PFSK-1 (cell line): ENCODE results near the gene GALNT5.

Source experiments
- FOXP2 ChIP-seq: optimal IDR thresholded peaks from 2 replicates; pipeline ENCODE3; 2011; ENCODE audit warnings: borderline replicate concordance, control low read depth, inconsistent platforms; ENCODE audit not compliant: insufficient read depth; ENCODE audit errors: extremely low read length, extremely low read depth
- POLR2AphosphoS5 ChIP-seq: IDR thresholded peaks from 2 replicates; pipeline ENCODE4 v1.6.1; 2012; ENCODE audit warnings: low read depth, mild to moderate bottlenecking, control low read depth, low read length, moderate library complexity
- SIN3A ChIP-seq: IDR thresholded peaks from 2 replicates; pipeline ENCODE4 v1.6.1; 2012; ENCODE audit warnings: mild to moderate bottlenecking, low read length, moderate library complexity, borderline replicate concordance; ENCODE audit not compliant: insufficient read depth
- TAF1 ChIP-seq: IDR thresholded peaks from 2 replicates; pipeline ENCODE4 v1.6.1; 2012; ENCODE audit warnings: low read length, control low read depth, borderline replicate concordance; ENCODE audit not compliant: insufficient read depth
- TF ChIP-seq, protein P1 (sequence below), 2 experiments: IDR thresholded peaks; 2 replicates each; pipeline versions ENCODE4 v1.6.1 to v1.8.0; 2011 to 2012; ENCODE audit warnings: low read depth in 2 of 2, low read length in 2 of 2, control low read depth in 1 of 2, inconsistent platforms in 1 of 2, mild to moderate bottlenecking in 1 of 2, moderate library complexity in 1 of 2; ENCODE audit not compliant: insufficient read depth in 1 of 2

DNA sequence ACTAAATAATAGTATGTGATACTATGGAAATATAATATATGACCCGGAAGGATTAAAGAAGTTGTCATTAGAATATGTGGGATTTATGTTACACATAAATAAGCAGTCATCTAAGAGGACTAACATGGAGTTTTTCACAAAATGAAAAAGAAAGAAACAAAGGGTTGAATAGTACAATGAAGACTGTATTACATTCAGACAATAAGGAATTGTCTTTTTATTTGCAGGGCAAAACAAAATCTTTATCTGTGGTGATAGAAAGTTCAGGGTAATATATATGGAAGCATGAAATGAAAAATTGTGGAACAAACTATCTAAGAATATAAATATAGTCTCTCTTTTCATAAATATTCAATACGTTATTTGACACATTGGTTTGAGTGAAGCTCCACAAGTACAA lies 62.3 kb downstream of the GALNT5 start:
- TF ChIP-seq, protein P1, sequence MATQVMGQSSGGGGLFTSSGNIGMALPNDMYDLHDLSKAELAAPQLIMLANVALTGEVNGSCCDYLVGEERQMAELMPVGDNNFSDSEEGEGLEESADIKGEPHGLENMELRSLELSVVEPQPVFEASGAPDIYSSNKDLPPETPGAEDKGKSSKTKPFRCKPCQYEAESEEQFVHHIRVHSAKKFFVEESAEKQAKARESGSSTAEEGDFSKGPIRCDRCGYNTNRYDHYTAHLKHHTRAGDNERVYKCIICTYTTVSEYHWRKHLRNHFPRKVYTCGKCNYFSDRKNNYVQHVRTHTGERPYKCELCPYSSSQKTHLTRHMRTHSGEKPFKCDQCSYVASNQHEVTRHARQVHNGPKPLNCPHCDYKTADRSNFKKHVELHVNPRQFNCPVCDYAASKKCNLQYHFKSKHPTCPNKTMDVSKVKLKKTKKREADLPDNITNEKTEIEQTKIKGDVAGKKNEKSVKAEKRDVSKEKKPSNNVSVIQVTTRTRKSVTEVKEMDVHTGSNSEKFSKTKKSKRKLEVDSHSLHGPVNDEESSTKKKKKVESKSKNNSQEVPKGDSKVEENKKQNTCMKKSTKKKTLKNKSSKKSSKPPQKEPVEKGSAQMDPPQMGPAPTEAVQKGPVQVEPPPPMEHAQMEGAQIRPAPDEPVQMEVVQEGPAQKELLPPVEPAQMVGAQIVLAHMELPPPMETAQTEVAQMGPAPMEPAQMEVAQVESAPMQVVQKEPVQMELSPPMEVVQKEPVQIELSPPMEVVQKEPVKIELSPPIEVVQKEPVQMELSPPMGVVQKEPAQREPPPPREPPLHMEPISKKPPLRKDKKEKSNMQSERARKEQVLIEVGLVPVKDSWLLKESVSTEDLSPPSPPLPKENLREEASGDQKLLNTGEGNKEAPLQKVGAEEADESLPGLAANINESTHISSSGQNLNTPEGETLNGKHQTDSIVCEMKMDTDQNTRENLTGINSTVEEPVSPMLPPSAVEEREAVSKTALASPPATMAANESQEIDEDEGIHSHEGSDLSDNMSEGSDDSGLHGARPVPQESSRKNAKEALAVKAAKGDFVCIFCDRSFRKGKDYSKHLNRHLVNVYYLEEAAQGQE (IDR thresholded peaks at IDR 0.05; ENCODE audit: insufficient read depth in 1 of 2, low read depth in 2 of 2, low read length in 2 of 2), result no peak
- no peak for TF ChIP-seq TAF1
- no peak for TF ChIP-seq SIN3A
- TF ChIP-seq POLR2AphosphoS5, result no peak
- TF ChIP-seq FOXP2, result no peak
